HEK293 (cell line): Measurements from ENCODE around the gene SIRT7.

ENCODE experiments used
- CTCF ChIA-PET: fragments of 350-600 bp; formaldehyde crosslinking; extraction: SDS; loops from one replicate; lab custom pipeline; 2021; ENCODE audit warnings: antibody characterized with exemption; lab: Yijun Ruan, JAX
- POLR2A ChIA-PET: fragments of 300-600 bp; formaldehyde crosslinking; extraction: SDS; loops from one replicate; lab custom pipeline; 2020; ENCODE audit warnings: antibody characterized with exemption, inconsistent platforms; lab: Yijun Ruan, JAX
- H3K27ac ChIP-seq: fragments of 200-500 bp; sonication (Bioruptor generic); 2 replicates; pipeline ENCODE4 v1.5.1; 2014; ENCODE audit warnings: low read depth, low read length, control low read depth, inconsistent platforms; ENCODE audit errors: extremely low read depth
- H3K36me3 ChIP-seq, 2 experiments: fragments of 200-500 bp in 1 of 2; sonication (Bioruptor generic) in 1 of 2; 1 replicate in 1 of 2; 2 replicates in 1 of 2; pipeline ENCODE4 v1.5.1; 2014 to 2017; ENCODE audit warnings: inconsistent platforms in 2 of 2, low read length in 2 of 2; ENCODE audit not compliant: control insufficient read depth in 2 of 2, insufficient read depth in 1 of 2
- H3K4me1 ChIP-seq: fragments of 200-500 bp; sonication (Bioruptor generic); 2 replicates; pipeline ENCODE4 v1.5.1; 2014; ENCODE audit warnings: mild to moderate bottlenecking, low read length, inconsistent platforms; ENCODE audit not compliant: control insufficient read depth, insufficient read depth
- H3K4me3 ChIP-seq: 2 replicates; pipeline ENCODE4 v1.5.1; 2011; ENCODE audit warnings: low read depth, mild to moderate bottlenecking, control low read depth, low read length, moderate library complexity
- H3K9me3 ChIP-seq: fragments of 200-500 bp; sonication (Bioruptor generic); 2 replicates; pipeline ENCODE4 v1.5.1; 2014; ENCODE audit warnings: low read depth, low read length, inconsistent platforms; ENCODE audit not compliant: control insufficient read depth, insufficient read depth
- KLF1 ChIP-seq: fragments of 450-650 bp; formaldehyde crosslinking; IDR thresholded peaks from 2 replicates; pipeline ENCODE4 v1.5.1; 2016; ENCODE audit warnings: missing biosample characterization, missing genetic modification characterization
- KLF10 ChIP-seq: fragments of 450-650 bp; IDR thresholded peaks from 2 replicates; pipeline ENCODE4 v1.5.1; 2018; ENCODE audit warnings: missing biosample characterization, mild to moderate bottlenecking, missing genetic modification characterization
- KLF7 ChIP-seq: fragments of 450-650 bp; formaldehyde crosslinking; IDR thresholded peaks from 2 replicates; pipeline ENCODE4 v1.5.1; 2016; ENCODE audit warnings: missing biosample characterization, missing genetic modification characterization, borderline replicate concordance
- PRDM1 ChIP-seq: fragments of 450-650 bp; formaldehyde crosslinking; IDR thresholded peaks from 2 replicates; pipeline ENCODE4; 2016; ENCODE audit warnings: missing biosample characterization, missing genetic modification characterization
- SETDB1 ChIP-seq: IDR thresholded peaks from one replicate; pipeline ENCODE4 v1.6.1; 2017; ENCODE audit warnings: mild to moderate bottlenecking, low read length, moderate library complexity, mixed read lengths; ENCODE audit not compliant: insufficient read length
- SP3 ChIP-seq: fragments of 450-650 bp; formaldehyde crosslinking; IDR thresholded peaks from 2 replicates; pipeline ENCODE4 v1.5.1; 2016; ENCODE audit warnings: missing biosample characterization, missing genetic modification characterization
- ZBTB20 ChIP-seq: fragments of 450-650 bp; formaldehyde crosslinking; IDR thresholded peaks from 2 replicates; pipeline ENCODE4 v1.5.1; 2016; ENCODE audit warnings: missing biosample characterization, missing genetic modification characterization
- ZIC2 ChIP-seq: fragments of 450-650 bp; formaldehyde crosslinking; IDR thresholded peaks from 2 replicates; pipeline ENCODE4 v1.5.1; 2016; ENCODE audit warnings: missing biosample characterization, missing genetic modification characterization
- ZNF10 ChIP-seq: fragments of 450-650 bp; formaldehyde crosslinking; IDR thresholded peaks from 2 replicates; pipeline ENCODE4 v1.5.1; 2017; ENCODE audit warnings: missing biosample characterization, missing genetic modification characterization
- ZNF121 ChIP-seq: fragments of 450-650 bp; formaldehyde crosslinking; IDR thresholded peaks from 2 replicates; pipeline ENCODE4 v1.5.1; 2016; ENCODE audit warnings: missing biosample characterization, missing genetic modification characterization
- ZNF248 ChIP-seq: fragments of 450-650 bp; formaldehyde crosslinking; IDR thresholded peaks from 2 replicates; pipeline ENCODE4 v1.5.1; 2017; ENCODE audit warnings: missing biosample characterization, missing genetic modification characterization
- ZNF473 ChIP-seq: fragments of 450-650 bp; formaldehyde crosslinking; IDR thresholded peaks from 2 replicates; pipeline ENCODE4 v1.5.1; 2017; ENCODE audit warnings: missing biosample characterization, missing genetic modification characterization
- ZNF529 ChIP-seq: fragments of 450-650 bp; formaldehyde crosslinking; IDR thresholded peaks from 2 replicates; pipeline ENCODE4 v1.5.1; 2017; ENCODE audit warnings: missing genetic modification characterization, missing biosample characterization; ENCODE audit not compliant: insufficient replicate concordance
- ZNF548 ChIP-seq: fragments of 450-650 bp; formaldehyde crosslinking; IDR thresholded peaks from 2 replicates; pipeline ENCODE4 v1.5.1; 2016; ENCODE audit warnings: missing biosample characterization, missing genetic modification characterization
- ZNF549 ChIP-seq: fragments of 450-650 bp; IDR thresholded peaks from 2 replicates; pipeline ENCODE4 v1.5.1; 2018; ENCODE audit warnings: missing biosample characterization, missing genetic modification characterization, mild to moderate bottlenecking, inconsistent platforms, moderate library complexity
- ZNF558 ChIP-seq: fragments of 450-650 bp; formaldehyde crosslinking; IDR thresholded peaks from 2 replicates; pipeline ENCODE4 v1.5.1; 2016; ENCODE audit warnings: missing biosample characterization, missing genetic modification characterization
- ZNF600 ChIP-seq: fragments of 450-650 bp; formaldehyde crosslinking; IDR thresholded peaks from 2 replicates; pipeline ENCODE4 v1.5.1; 2016; ENCODE audit warnings: missing biosample characterization, missing genetic modification characterization
- ZNF660 ChIP-seq: fragments of 450-650 bp; IDR thresholded peaks from 2 replicates; pipeline ENCODE4 v1.5.1; 2018; ENCODE audit warnings: missing biosample characterization, mild to moderate bottlenecking, missing genetic modification characterization
- ZNF747 ChIP-seq: fragments of 450-650 bp; formaldehyde crosslinking; IDR thresholded peaks from 2 replicates; pipeline ENCODE4 v1.5.1; 2016; ENCODE audit warnings: missing biosample characterization, missing genetic modification characterization
- ZNF776 ChIP-seq: fragments of 450-650 bp; formaldehyde crosslinking; IDR thresholded peaks from 2 replicates; pipeline ENCODE4 v1.5.0; 2017; ENCODE audit warnings: missing biosample characterization, missing genetic modification characterization, borderline replicate concordance
- TF ChIP-seq, protein P1 (sequence below): fragments of 450-650 bp; formaldehyde crosslinking; IDR thresholded peaks from 2 replicates; pipeline ENCODE4 v1.5.1; 2017; ENCODE audit warnings: missing biosample characterization, mild to moderate bottlenecking, missing genetic modification characterization, moderate library complexity
- TF ChIP-seq, protein P2 (sequence below): IDR thresholded peaks from 2 replicates; pipeline ENCODE4 v1.6.1; 2011; ENCODE audit warnings: mild to moderate bottlenecking, low read depth, low read length, borderline replicate concordance
- TF ChIP-seq, protein P3 (sequence below): fragments of 450-650 bp; formaldehyde crosslinking; IDR thresholded peaks from 2 replicates; pipeline ENCODE4 v1.5.1; 2016; ENCODE audit warnings: missing biosample characterization, missing genetic modification characterization
- TF ChIP-seq, protein P4 (sequence below): fragments of 450-650 bp; formaldehyde crosslinking; conservative IDR thresholded peaks from 2 replicates; pipeline ENCODE4 v1.5.1; 2016; ENCODE audit warnings: low read depth, missing biosample characterization, missing genetic modification characterization
- TF ChIP-seq, protein P5 (sequence below): fragments of 450-650 bp; formaldehyde crosslinking; IDR thresholded peaks from 2 replicates; pipeline ENCODE4 v1.5.1; 2016; ENCODE audit warnings: missing biosample characterization, missing genetic modification characterization
- TF ChIP-seq, protein P6 (sequence below): fragments of 450-650 bp; formaldehyde crosslinking; IDR thresholded peaks from 2 replicates; pipeline ENCODE4 v1.5.1; 2016; ENCODE audit warnings: missing biosample characterization, missing genetic modification characterization, low read depth

SIRT7 gene

DNA sequence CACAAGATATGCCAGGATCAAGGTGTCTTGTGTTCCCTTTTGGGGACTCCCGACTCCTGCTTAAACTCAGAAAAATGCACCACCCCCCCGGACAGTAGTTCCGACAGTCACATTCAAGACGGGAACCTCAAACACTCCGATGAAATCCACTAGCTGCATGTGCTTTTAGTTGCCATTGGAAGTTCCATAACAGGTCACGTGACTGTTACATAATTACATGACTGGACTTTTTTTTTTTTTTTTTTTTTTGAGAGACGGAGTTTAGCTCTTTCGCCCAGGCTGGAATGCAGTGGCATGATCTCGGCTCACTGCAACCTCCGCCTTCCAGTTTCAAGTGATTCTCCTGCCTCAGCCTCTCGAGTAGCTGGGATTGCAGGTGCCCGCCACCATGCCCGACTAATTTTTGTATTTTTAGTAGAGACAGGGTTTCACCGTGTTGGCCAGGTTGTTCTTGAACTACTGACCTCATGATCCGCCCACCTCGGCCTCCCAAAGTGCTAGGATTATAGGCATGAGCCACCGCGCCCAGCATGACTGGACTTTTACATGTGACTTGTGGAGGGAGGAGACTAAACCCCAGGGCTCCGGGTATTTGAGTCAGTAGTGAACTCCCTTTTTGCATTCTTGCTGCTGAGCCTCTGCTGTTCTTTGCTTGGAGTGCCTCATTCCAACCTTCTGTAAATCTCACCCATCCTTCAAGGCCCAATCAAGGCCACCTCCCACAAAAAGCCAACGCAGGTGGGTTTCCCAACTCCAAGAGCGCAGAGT, 1.6 kb downstream of the SIRT7 start:
- Histone ChIP-seq H3K9me3 (no peaks in the 10 kb centered on the region), H3K36me3 (peaks cover 3 to 72% of the 10 kb centered on the region in 2 experiments; a peak in 1 of 3 replicates), H3K4me1 (peaks cover 6% of the 10 kb centered on the region), H3K4me3 (peak overlapping the region; percentile 71), H3K27ac (no peak overlapping the region)
- CTCF ChIA-PET, result interaction anchor here (0.7 to 1.3 kb wide), 6 partner anchors 10 to 182 kb away, joined by 3 to 6 read pairs (median 4); no protein-coding TSS in a partner anchor
- POLR2A ChIA-PET, result interaction anchor here (0.6 to 2.1 kb wide), 7 partner anchors 10 to 384 kb away, joined by 3 to 22 read pairs (median 4); partner anchors contain the start of genes ALYREF, ANAPC11 and MAFG
- TF ChIP-seq, protein P1, sequence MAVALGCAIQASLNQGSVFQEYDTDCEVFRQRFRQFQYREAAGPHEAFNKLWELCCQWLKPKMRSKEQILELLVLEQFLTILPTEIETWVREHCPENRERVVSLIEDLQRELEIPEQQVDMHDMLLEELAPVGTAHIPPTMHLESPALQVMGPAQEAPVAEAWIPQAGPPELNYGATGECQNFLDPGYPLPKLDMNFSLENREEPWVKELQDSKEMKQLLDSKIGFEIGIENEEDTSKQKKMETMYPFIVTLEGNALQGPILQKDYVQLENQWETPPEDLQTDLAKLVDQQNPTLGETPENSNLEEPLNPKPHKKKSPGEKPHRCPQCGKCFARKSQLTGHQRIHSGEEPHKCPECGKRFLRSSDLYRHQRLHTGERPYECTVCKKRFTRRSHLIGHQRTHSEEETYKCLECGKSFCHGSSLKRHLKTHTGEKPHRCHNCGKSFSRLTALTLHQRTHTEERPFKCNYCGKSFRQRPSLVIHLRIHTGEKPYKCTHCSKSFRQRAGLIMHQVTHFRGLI (tag by site-specific recombination), result no peak
- TF ChIP-seq ZNF549 (tag by site-specific recombination) (no peak), ZNF529 (no peak), ZNF558 (tag by site-specific recombination) (no peak), KLF1 (tag by site-specific recombination) (peak; percentile 74), ZNF248 (tag by site-specific recombination) (no peak), SP3 (tag by site-specific recombination) (0 out of 2 replicates have a peak, but pooled peaks have one; percentile 12), ZNF548 (tag by site-specific recombination) (no peak), ZNF660 (tag by site-specific recombination) (no peak), ZNF747 (tag by site-specific recombination) (no peak), KLF10 (tag by site-specific recombination) (no peak), KLF7 (tag by site-specific recombination) (no peak), ZNF10 (no peak), ZBTB20 (tag by site-specific recombination) (no peak), ZNF473 (tag by site-specific recombination) (no peak), ZNF600 (tag by site-specific recombination) (peak; percentile 77), SETDB1 (no peak), PRDM1 (tag by site-specific recombination) (no peak), ZNF776 (tag by site-specific recombination) (no peak), ZNF121 (tag by site-specific recombination) (no peak), ZIC2 (tag by site-specific recombination) (peak; percentile 55; the same call in 1 of the 2 replicates)
- TF ChIP-seq, protein P2, sequence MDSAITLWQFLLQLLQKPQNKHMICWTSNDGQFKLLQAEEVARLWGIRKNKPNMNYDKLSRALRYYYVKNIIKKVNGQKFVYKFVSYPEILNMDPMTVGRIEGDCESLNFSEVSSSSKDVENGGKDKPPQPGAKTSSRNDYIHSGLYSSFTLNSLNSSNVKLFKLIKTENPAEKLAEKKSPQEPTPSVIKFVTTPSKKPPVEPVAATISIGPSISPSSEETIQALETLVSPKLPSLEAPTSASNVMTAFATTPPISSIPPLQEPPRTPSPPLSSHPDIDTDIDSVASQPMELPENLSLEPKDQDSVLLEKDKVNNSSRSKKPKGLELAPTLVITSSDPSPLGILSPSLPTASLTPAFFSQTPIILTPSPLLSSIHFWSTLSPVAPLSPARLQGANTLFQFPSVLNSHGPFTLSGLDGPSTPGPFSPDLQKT, result no peak
- TF ChIP-seq, protein P3, sequence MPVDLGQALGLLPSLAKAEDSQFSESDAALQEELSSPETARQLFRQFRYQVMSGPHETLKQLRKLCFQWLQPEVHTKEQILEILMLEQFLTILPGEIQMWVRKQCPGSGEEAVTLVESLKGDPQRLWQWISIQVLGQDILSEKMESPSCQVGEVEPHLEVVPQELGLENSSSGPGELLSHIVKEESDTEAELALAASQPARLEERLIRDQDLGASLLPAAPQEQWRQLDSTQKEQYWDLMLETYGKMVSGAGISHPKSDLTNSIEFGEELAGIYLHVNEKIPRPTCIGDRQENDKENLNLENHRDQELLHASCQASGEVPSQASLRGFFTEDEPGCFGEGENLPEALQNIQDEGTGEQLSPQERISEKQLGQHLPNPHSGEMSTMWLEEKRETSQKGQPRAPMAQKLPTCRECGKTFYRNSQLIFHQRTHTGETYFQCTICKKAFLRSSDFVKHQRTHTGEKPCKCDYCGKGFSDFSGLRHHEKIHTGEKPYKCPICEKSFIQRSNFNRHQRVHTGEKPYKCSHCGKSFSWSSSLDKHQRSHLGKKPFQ (tag by site-specific recombination), result no peak
- TF ChIP-seq, protein P4, sequence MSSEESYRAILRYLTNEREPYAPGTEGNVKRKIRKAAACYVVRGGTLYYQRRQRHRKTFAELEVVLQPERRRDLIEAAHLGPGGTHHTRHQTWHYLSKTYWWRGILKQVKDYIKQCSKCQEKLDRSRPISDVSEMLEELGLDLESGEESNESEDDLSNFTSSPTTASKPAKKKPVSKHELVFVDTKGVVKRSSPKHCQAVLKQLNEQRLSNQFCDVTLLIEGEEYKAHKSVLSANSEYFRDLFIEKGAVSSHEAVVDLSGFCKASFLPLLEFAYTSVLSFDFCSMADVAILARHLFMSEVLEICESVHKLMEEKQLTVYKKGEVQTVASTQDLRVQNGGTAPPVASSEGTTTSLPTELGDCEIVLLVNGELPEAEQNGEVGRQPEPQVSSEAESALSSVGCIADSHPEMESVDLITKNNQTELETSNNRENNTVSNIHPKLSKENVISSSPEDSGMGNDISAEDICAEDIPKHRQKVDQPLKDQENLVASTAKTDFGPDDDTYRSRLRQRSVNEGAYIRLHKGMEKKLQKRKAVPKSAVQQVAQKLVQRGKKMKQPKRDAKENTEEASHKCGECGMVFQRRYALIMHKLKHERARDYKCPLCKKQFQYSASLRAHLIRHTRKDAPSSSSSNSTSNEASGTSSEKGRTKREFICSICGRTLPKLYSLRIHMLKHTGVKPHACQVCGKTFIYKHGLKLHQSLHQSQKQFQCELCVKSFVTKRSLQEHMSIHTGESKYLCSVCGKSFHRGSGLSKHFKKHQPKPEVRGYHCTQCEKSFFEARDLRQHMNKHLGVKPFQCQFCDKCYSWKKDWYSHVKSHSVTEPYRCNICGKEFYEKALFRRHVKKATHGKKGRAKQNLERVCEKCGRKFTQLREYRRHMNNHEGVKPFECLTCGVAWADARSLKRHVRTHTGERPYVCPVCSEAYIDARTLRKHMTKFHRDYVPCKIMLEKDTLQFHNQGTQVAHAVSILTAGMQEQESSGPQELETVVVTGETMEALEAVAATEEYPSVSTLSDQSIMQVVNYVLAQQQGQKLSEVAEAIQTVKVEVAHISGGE, result no peak
- TF ChIP-seq, protein P5, sequence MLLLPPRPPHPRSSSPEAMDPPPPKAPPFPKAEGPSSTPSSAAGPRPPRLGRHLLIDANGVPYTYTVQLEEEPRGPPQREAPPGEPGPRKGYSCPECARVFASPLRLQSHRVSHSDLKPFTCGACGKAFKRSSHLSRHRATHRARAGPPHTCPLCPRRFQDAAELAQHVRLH (tag by site-specific recombination), result no peak
- TF ChIP-seq, protein P6, sequence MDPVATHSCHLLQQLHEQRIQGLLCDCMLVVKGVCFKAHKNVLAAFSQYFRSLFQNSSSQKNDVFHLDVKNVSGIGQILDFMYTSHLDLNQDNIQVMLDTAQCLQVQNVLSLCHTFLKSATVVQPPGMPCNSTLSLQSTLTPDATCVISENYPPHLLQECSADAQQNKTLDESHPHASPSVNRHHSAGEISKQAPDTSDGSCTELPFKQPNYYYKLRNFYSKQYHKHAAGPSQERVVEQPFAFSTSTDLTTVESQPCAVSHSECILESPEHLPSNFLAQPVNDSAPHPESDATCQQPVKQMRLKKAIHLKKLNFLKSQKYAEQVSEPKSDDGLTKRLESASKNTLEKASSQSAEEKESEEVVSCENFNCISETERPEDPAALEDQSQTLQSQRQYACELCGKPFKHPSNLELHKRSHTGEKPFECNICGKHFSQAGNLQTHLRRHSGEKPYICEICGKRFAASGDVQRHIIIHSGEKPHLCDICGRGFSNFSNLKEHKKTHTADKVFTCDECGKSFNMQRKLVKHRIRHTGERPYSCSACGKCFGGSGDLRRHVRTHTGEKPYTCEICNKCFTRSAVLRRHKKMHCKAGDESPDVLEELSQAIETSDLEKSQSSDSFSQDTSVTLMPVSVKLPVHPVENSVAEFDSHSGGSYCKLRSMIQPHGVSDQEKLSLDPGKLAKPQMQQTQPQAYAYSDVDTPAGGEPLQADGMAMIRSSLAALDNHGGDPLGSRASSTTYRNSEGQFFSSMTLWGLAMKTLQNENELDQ (tag by site-specific recombination), result no peak
